CD14-positive monocyte (primary cell): ENCODE results near the gene RSPO3. TPM values are rescaled to one million over a fixed set of nuclear protein-coding genes. Genes with fewer than 3 reads are reported as not detected.

Source experiments
- DNase-seq, 3 donors: peaks; one replicate each; pipeline ENCODE4 v3.0.0-alpha.2; 2011 to 2022
- H2AFZ ChIP-seq: 2 replicates; pipeline ENCODE4 v1.6.0; 2012; ENCODE audit warnings: mild to moderate bottlenecking, low read depth, low read length, inconsistent platforms; ENCODE audit not compliant: insufficient read depth, poor library complexity, severe bottlenecking
- H3K27ac ChIP-seq, 2 donors: 1 replicate in 1 of 2; 2 replicates in 1 of 2; pipeline ENCODE4 v1.5.1; 2012 to 2013; ENCODE audit warnings: low read length in 2 of 2, control low read depth in 1 of 2, inconsistent platforms in 1 of 2, low read depth in 1 of 2, mild to moderate bottlenecking in 1 of 2
- H3K27me3 ChIP-seq, 2 donors: one replicate each; pipeline versions ENCODE4 v1.6.0 to v1.6.1; 2011 to 2013; ENCODE audit warnings: low read length in 2 of 2; ENCODE audit not compliant: control insufficient read depth in 2 of 2, insufficient read depth in 2 of 2
- H3K36me3 ChIP-seq, 2 donors: replicated peaks in 1 of 2; 1 replicate in 1 of 2; 2 replicates in 1 of 2; pipeline versions ENCODE4 v1.5.1 to v1.6.1; 2012 to 2013; ENCODE audit warnings: low read length in 2 of 2, control low read depth in 1 of 2, inconsistent platforms in 1 of 2, mild to moderate bottlenecking in 1 of 2; ENCODE audit not compliant: insufficient read depth in 2 of 2, control insufficient read depth in 1 of 2
- H3K4me1 ChIP-seq, 2 donors: 1 replicate in 1 of 2; 2 replicates in 1 of 2; pipeline versions ENCODE4 v1.5.1 to v1.6.1; 2012 to 2013; ENCODE audit warnings: low read length in 2 of 2, control low read depth in 1 of 2, inconsistent platforms in 1 of 2, mild to moderate bottlenecking in 1 of 2, moderate library complexity in 1 of 2; ENCODE audit not compliant: insufficient read depth in 2 of 2, control insufficient read depth in 1 of 2
- H3K4me2 ChIP-seq: replicated peaks from 2 replicates; pipeline ENCODE3; 2012; ENCODE audit warnings: low read length, moderate library complexity, mild to moderate bottlenecking; ENCODE audit not compliant: poor library complexity, severe bottlenecking; ENCODE audit errors: extremely low read depth
- H3K4me3 ChIP-seq, 3 experiments: fragments of 200-600 bp in 1 of 3; sonication (generic) in 1 of 3; replicated peaks in 1 of 3; 1 replicate in 2 of 3; 2 replicates in 1 of 3; pipeline ENCODE4 v1.5.1; 2011 to 2013; ENCODE audit warnings: low read length in 3 of 3, mild to moderate bottlenecking in 3 of 3, control low read depth in 2 of 3, low read depth in 2 of 3, inconsistent platforms in 1 of 3, moderate library complexity in 1 of 3
- H3K79me2 ChIP-seq: 2 replicates; pipeline ENCODE4 v1.6.0; 2012; ENCODE audit warnings: mild to moderate bottlenecking, control low read depth, inconsistent platforms, low read length, moderate library complexity; ENCODE audit not compliant: insufficient read depth
- H3K9ac ChIP-seq: 2 replicates; pipeline ENCODE4 v1.6.0; 2017; ENCODE audit warnings: low read length, mild to moderate bottlenecking; ENCODE audit not compliant: insufficient read depth, poor library complexity, severe bottlenecking
- H3K9me3 ChIP-seq, 2 donors: replicated peaks in 1 of 2; 1 replicate in 1 of 2; 2 replicates in 1 of 2; pipeline versions ENCODE4 v1.5.1 to v1.6.1; 2012 to 2013; ENCODE audit warnings: low read length in 2 of 2, control low read depth in 1 of 2; ENCODE audit not compliant: control insufficient read depth in 1 of 2, insufficient read depth in 1 of 2
- H4K20me1 ChIP-seq: 2 replicates; pipeline ENCODE4 v1.6.0; 2012; ENCODE audit warnings: mild to moderate bottlenecking, low read length, control low read depth, moderate library complexity; ENCODE audit not compliant: insufficient read depth
- H3K27ac Mint-ChIP-seq, 7 donors: one replicate each; pipeline ENCODE4 v1.8.0; 2020; ENCODE audit warnings: mild to moderate bottlenecking in 7 of 7, mixed read lengths in 7 of 7, moderate library complexity in 6 of 7, inconsistent platforms in 2 of 7
- H3K27me3 Mint-ChIP-seq, 3 donors: one replicate each; pipeline ENCODE4 v1.8.0; 2021 to 2022; ENCODE audit warnings: low read depth in 3 of 3, mild to moderate bottlenecking in 3 of 3, mixed read lengths in 3 of 3, moderate library complexity in 3 of 3, inconsistent platforms in 1 of 3
- H3K36me3 Mint-ChIP-seq, 2 donors: one replicate each; pipeline ENCODE4 v1.8.0; 2020; ENCODE audit warnings: mixed read lengths in 2 of 2, inconsistent platforms in 1 of 2, mild to moderate bottlenecking in 1 of 2
- H3K4me1 Mint-ChIP-seq: one replicate; pipeline ENCODE4 v1.8.0; 2020; ENCODE audit warnings: mild to moderate bottlenecking, mixed read lengths
- H3K4me3 Mint-ChIP-seq, 2 donors: one replicate each; pipeline ENCODE4 v1.8.0; 2020; ENCODE audit warnings: mild to moderate bottlenecking in 2 of 2, mixed read lengths in 2 of 2, moderate library complexity in 1 of 2
- H3K9me3 Mint-ChIP-seq, 7 donors: one replicate each; pipeline ENCODE4 v1.8.0; 2020 to 2022; ENCODE audit warnings: mixed read lengths in 7 of 7, mild to moderate bottlenecking in 6 of 7, moderate library complexity in 6 of 7, inconsistent platforms in 2 of 7
- WGBS: methylation state at CpG from one replicate; pipeline ENCODE4 v1.1.5; 2013; ENCODE audit warnings: missing lambda C conversion rate; ENCODE audit not compliant: insufficient coverage; 5-methylcytosine and 5-hydroxymethylcytosine counted together
- intact Hi-C, 2 donors: fragments of 100-400 bp; cut with micrococcal nuclease; formaldehyde crosslinking; loops; one replicate each; pipeline versions ENCODE4 v1.15.0 to v1.15.1; 2023
- polyA plus RNA-seq, 3 donors: library from polyadenylated mRNA; depleted of rRNA in 1 of 3; unstranded in 2 of 3; stranded (reverse) in 1 of 3; fragments of 300-500 nt in 2 of 3; fragments of >200 nt in 1 of 3; fragmentation: Illumina TruSeq in 2 of 3; gene quantifications; 1 replicate in 2 of 3; 2 replicates in 1 of 3; pipeline ENCODE4 v1.2.3, GENCODE V29; 2012 to 2021
- TF ChIP-seq, protein P1 (sequence below): fragments of 200-600 bp; IDR thresholded peaks from one replicate; pipeline ENCODE4 v1.8.0; 2022; ENCODE audit warnings: antibody characterized with exemption, mild to moderate bottlenecking

The RSPO3 gene
- polyA plus RNA-seq, 3 donors: not detected

DNA sequence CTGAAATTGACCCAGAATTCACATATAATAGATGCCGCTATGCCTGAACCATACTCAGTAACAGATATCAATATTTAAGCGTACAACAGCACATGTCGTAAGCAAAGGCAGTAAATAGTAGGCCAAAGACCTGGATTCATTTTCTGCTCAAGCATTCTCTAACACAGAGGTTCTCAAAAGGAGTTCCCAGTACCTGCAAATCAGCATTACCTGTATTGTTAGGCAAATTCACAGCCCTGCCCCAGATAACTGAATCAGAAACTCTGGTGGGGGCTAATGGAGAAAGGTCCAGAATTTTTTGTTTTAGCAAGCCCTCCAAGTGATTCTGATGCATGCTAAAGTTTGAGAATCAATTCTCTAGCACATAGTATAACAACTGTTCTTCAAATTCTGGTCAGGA is 36.0 kb downstream of the RSPO3 start:
- Histone ChIP-seq H3K79me2 (no peaks in the 10 kb centered on the region), H3K9me3 (no peaks in the 10 kb centered on the region), H3K4me2 (no peak overlapping the region), H3K27ac (no peak overlapping the region), H2AFZ (no peak overlapping the region), H3K36me3 (no peaks in the 10 kb centered on the region), H3K4me1 (no peaks in the 10 kb centered on the region), H4K20me1 (no peaks in the 10 kb centered on the region), H3K27me3 (peaks cover 3 to 7% of the 10 kb centered on the region in 2 donors), H3K4me3 (no peak overlapping the region), H3K9ac (no peak overlapping the region)
- H3K27me3 Mint-ChIP-seq: peaks cover 4 to 11% (median 4%) of the 10 kb centered on the region in 3 donors
- H3K4me1 Mint-ChIP-seq: no peaks in the 10 kb centered on the region
- no peaks in the 10 kb centered on the region for H3K9me3 Mint-ChIP-seq
- no peaks in the 10 kb centered on the region for H3K36me3 Mint-ChIP-seq
- intact Hi-C loops: no loop called here
- TF ChIP-seq, protein P1, sequence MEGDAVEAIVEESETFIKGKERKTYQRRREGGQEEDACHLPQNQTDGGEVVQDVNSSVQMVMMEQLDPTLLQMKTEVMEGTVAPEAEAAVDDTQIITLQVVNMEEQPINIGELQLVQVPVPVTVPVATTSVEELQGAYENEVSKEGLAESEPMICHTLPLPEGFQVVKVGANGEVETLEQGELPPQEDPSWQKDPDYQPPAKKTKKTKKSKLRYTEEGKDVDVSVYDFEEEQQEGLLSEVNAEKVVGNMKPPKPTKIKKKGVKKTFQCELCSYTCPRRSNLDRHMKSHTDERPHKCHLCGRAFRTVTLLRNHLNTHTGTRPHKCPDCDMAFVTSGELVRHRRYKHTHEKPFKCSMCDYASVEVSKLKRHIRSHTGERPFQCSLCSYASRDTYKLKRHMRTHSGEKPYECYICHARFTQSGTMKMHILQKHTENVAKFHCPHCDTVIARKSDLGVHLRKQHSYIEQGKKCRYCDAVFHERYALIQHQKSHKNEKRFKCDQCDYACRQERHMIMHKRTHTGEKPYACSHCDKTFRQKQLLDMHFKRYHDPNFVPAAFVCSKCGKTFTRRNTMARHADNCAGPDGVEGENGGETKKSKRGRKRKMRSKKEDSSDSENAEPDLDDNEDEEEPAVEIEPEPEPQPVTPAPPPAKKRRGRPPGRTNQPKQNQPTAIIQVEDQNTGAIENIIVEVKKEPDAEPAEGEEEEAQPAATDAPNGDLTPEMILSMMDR: no peak
- no peak overlapping the region for H3K27ac Mint-ChIP-seq
- WGBS: 100% methylated on average over 1 of the region's 3 CpGs
- no peak overlapping the region for H3K4me3 Mint-ChIP-seq
- DNase-seq: no peak

- H3K9me3 Mint-ChIP-seq: peaks cover 0 to 2% (median 0%) of the 10 kb centered on the region in 7 donors
- H3K4me3 ChIP-seq: no peak overlapping the region
- no peaks in the 10 kb centered on the region for H3K4me1 Mint-ChIP-seq
- no peak overlapping the region for H3K9ac ChIP-seq
- H4K20me1 ChIP-seq: no peaks in the 10 kb centered on the region
- H3K4me2 ChIP-seq: no peak overlapping the region
- no peaks in the 10 kb centered on the region for H3K36me3 Mint-ChIP-seq
- peaks cover 4 to 16% (median 13%) of the 10 kb centered on the region in 3 donors for H3K27me3 Mint-ChIP-seq
- no peak overlapping the region for H2AFZ ChIP-seq
- intact Hi-C loops: no loop called here
- no CpG with 5 or more reads among the region's 1 CpG for WGBS
- no peaks in the 10 kb centered on the region for H3K4me1 ChIP-seq
- H3K4me3 Mint-ChIP-seq: no peak overlapping the region
- no peaks in the 10 kb centered on the region for H3K79me2 ChIP-seq
- peaks cover 3 to 6% of the 10 kb centered on the region in 2 donors for H3K27me3 ChIP-seq
- H3K9me3 ChIP-seq: no peaks in the 10 kb centered on the region
- H3K27ac Mint-ChIP-seq: no peak overlapping the region
- TF ChIP-seq, protein P1: no peak
- DNase-seq: no peak
- no peak overlapping the region for H3K27ac ChIP-seq
- no peaks in the 10 kb centered on the region for H3K36me3 ChIP-seq
These were observed 42.0 kb downstream of the RSPO3 start for GRCh38 chr6:127160484-127160883.
